Breast epithelium (tissue), 3 donors: ENCODE data around the gene MINDY3.

Experiments used
- CTCF ChIP-seq, 3 donors: fragments of 450-650 bp; IDR thresholded peaks; one replicate each; pipeline ENCODE4 v1.5.1; 2016 to 2017; ENCODE audit warnings: antibody characterized with exemption in 3 of 3, mild to moderate bottlenecking in 3 of 3, moderate library complexity in 3 of 3
- POLR2A ChIP-seq: fragments of 450-650 bp; IDR thresholded peaks from one replicate; pipeline ENCODE4 v1.6.1; 2016; ENCODE audit warnings: antibody characterized with exemption, mild to moderate bottlenecking, moderate library complexity

GRCh38 chr10:15737656-15738055 lies 122.7 kb downstream of the MINDY3 start:
- no peak for TF ChIP-seq CTCF (IDR thresholded peaks at IDR 0.05)
- TF ChIP-seq POLR2A: no peak
